A204.1 (cell line): ENCODE data around the gene LRRC4B.
A peak's percentile ranks its signal among the peaks of the same experiment; 100 is the strongest.
"Not testable (repeated sequence)": the region's sequence is repeated elsewhere in the genome, so short reads cannot be mapped to it uniquely, and the experiment has no call there.

ENCODE experiments used
- FAIRE-seq: peaks from 2 replicates; lab custom pipeline; 2012; peaks lifted over from hg19 to GRCh38; lab: Jason Lieb, UNC

LRRC4B gene

DNA sequence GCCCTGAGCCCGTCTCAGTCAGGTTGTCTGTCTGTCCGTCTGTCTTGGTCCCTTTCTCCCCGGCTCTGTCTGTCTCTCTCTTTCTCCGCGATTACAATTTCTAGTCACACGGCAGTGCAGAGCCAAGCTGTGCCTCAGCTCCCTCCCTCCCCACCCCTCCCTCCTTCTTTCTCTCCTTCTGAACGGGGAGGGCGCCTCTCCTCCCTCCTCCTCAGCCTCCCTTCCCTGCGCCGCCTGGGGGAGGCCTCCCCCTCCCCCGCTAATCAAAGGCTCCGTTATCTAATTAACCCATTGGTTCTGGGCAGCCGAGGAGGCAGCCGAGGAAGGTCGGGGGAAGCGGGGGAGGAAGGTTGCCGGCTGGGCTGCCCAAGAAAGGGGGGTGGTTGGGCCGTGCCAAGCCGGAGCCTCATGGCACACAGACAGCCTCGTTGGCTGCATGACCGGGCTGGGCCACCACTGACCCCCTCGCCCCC, 16.5 kb downstream of the LRRC4B start:
- FAIRE-seq = no peak

DNA sequence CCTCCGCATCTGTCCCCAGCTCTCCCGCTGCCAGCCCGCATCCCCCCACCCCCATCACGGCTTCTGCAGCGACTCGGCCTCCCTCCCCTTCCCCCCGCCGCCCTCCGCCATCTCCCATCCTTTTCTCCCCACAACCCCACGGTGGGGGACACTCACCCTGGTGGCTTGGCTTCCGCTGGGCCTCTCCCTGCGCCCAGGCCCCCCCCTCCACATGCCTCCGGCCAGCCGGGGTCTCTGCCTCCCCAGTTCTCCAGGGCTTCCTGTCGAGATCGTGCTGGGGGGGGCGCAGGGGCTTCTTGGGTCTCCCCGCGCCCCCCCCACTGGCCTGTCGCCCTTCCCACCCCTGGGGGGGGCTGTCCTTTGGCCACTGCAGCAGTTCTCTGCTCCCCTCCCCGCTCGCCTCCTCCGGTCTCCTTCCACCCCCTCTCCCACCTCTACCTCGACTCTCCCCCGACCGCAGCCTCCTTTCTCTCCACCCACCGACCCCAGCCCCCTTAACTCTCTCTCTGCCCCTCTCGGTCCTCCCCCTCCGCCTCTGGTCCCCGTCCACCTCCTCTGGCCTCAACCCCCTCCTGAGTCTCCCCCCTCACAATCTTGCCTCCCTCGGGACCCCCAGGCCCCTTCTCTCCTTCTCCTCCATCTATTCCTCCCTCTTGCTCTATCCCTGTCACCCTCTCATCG, 17.1 kb downstream of the LRRC4B start:
- no peak for FAIRE-seq

DNA sequence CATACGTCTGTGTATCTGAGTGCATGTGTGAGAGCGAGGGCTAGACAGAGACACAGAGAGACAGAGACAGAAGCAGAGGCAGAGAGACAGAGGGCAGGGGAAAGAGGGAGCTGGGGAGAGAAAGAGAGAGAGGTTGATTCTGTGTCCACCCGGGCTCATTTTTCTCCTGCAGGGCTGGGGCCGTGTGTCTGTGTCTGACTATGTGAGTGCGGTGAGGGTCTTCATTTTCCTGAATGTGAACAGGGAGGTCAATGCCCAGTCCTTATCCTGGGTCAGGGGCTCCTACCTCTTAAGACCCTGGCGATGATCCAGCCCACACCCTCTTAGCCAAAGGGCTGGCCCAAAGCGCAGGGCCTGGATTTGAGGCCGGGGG, 17.7 kb downstream of the LRRC4B start:
- no peak for FAIRE-seq

DNA sequence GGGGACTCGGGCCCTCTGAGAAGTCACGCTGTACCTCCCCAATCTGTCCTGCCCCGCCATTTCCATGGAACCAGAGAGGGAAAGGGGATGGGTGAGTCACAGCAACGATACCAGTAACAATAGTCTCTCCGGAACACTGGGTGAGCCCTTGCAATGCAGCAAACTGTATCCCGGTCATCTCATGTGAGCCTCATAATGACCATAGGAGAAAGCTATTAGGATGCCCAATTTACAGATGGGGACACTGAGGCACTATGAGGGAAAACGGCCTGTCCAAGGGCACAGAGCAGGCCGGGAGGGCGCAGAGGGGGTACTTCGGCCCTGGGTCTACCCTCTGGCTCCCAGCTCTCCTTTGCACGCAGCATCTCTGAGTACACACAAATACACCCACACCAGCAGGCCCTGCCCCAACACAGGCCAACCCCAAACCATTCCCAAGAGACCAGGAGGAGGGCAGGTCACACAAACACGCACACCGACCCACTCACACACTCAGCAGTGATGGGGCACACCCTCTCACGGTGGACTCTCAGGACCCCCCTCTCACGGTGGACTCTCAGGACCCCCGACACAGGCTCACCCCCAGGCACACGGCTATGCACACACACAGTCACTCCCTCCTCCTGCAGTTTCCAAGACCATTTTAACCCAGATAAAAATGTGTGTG, 18.2 kb downstream of the LRRC4B start:
- FAIRE-seq = no peak

DNA sequence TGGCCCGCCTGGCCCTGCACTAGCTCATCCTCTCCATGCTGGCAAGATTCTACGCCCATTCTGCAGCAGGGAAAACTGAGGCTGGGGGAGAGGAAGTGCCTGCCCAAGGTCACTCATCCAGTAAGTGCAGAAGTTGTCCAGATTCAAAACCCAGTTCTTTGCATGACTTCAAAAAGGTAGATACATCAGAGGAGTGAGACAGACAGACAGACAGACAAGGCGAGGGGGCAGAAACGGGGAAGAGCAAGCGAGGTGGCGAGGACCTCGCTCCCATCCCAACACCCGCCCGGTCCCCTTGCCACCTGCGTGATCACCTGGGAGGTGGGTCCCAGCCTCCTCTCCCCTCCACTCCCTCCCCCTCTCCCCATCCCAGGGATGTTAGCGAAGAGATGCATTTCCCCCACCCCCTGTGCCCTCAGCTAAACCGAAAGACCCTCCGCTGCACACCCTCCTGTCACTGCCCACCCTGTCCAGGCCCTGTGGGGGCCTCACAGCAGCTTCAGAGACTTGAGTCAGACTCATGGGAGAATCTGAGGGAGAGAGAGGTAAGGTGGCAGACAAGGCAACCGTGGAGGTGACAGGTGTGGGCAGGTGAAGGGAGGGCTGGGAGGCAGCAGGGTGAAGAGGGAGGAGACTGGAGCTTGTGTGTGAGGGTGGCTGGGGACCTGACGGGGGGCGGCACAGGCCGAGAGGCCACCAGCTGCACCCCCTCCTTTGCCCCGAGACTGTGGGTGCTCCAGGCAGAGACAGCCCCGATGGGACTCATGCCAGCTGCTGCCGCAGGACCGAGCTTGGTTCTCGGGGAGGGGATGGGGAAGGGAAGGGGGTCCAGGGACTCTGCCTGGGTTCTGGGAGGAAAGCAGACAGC, 18.9 kb downstream of the LRRC4B start:
- FAIRE-seq = no peak

DNA sequence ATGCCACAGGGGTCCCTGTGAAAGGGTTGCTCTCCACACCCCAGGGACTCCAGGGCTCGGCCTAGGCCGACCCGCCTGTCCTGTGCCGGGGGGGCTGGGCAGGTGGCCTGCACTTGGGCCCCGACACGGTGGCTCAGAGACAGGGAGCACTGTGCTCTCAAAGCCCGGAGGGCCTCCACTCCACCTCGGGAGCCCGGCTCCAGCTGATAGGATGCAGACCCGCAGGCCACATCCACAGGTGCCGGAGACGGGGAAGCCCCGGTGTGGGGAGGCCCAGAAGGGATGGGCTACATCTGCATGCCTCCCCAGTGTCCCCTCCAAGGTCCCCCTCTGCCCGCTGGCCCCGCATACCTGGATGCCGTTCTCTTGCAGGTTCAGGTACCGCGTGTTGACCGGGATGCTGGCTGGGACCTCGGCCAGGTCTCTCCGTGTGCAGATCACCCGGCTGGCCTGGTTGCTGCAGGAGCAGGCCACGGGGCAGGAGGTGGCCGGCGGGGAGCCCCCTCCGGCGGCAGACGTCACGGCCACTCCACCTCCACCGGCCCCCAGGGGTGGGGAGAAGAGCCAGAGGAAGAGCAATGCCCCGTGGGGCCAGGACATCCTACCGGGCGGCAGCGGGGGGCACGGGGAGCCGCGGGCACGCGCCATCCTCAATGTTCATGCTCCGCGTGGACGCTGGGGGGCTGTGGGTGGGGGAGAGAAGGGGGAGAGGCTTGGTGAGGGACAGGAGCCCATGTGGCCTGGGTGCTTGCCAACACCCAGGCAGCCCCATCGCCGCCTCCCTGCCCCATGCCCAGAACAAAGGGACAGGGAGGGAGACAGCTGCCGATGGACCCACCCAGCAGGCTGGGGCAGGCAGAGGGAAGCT, 19.8 kb downstream of the LRRC4B start:
- FAIRE-seq = no peak

DNA sequence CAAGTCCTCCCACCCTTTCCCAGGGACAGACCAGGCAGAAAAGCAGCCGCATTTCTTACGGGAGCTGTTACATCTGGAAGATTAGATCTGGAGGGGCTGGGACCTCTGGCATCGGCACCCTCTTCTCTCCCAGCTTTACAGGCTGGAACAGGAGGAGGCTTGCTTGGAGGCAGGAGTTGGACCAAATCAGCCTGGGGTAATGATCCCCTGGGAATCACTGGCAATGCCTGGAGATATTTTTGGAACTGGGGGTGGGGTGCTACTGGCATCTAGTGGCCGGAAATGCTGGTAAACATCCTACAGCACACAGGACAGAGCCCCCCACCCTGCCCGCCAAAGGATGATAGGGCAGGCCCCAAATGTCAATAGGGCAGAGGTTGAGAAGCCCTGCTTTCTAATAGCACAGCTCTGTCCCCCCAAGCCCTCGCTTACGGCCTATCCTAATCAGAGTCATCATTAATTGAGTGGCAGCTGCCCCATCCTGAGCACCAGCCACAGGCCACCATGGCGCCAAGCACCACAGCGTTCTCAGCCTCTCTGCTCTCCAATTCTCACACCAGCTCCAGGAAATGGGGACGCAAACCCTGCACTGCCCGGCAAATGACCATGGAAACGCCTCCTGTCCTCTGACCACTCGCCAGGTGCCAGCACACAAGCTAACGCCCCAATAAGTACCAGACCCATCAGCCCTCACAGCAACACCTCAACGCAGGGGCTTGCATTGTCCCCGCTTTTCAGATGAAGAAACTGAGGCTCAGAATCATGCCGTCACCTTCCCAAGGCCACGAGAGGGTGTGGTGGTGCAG, 20.6 kb downstream of the LRRC4B start:
- FAIRE-seq = no peak

DNA sequence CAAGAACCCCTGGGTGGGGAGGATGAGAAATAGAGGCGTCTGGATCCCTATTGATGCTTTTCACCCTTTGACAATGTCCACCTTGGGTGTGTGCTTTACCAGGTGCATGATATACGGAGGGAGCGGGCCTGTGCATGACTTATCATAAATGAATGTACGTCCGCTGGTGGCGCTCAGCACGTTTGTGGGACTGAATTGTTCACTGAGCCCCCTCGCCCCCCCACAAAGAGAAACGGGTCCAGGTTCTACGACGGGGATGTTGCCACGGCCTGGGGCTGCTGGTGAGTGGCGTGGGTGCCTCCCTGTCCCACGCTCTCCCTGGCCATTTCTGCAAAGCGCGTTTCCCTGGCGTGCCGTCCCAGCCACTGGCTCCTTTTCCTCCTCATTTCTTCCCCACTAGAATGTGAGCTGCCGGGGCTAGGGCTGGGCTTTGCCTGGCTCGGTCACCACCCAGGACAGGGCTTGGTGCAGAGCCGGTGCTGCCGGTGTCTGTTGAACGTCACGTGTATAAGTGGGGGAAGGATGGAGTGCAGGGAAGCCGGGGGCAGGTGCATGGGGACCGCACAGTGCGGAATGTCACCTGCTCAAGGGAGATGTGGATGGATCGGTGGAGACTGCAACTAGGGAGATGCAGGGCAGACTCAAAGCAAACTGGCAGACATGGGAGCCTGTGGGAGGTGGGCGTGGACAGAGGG, 21.6 kb downstream of the LRRC4B start:
- FAIRE-seq = no peak

DNA sequence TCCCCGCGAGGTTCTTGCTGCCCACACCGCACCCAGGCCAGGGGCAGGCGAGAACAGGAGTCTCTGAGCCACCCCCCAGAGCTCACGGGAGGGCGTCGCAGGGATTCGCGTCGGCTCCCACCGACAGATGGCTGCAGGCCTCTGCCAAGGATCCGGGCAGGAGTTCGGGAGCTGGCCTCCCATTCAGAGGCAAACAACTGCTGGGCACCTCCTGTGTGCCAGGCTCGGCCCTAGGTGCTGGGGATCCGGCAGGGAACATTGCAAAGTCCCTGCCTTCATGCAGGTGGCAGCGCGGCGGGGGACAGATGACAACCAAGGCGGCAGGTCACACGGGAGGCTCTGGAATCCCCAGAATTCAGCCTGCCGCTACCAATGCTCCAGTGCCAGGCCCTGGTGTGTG, 25.3 kb downstream of the LRRC4B start:
- FAIRE-seq = no peak

DNA sequence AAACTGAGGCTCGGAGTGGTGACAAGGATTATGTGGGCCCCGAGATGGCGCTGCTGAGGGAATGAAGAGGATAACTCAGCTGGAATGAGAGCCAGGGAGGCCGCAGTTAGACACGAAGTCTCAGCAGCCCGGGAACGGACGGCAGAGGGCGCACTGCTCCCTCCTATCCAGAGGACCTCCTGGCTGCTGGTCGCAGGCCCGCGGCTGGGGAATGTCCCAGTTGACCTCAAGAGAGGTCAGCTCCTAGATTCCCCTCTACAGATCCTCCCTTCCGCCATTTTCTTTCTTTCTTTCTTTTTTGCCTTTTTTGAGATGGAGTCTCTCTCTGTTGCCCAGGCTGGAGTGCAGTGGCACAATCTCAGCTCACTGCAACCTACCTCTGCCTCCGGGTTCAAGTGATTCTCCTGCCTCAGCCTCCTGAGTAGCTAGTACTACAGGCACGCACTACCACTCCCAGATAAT, 30.4 kb downstream of the LRRC4B start:
- FAIRE-seq = peak; percentile 66

DNA sequence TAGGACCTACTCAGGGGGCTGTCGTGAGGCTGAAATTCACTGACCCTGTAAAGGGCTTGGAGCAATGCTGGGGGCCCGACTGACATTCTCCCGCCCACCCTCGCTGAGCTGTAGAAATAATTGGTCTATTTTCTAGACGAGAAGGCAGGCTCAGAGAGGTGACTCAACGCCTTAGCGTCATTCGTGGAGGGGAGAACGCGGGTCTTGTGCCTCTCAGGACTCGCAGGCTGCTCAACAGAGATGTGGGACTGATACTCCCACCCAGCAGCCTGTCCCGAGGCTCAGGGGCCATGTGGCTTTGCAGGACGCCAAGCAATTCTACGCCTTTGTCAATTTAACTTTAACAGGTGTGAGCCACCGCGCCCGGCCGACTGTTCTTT, 30.9 kb downstream of the LRRC4B start:
- FAIRE-seq = no peak

DNA sequence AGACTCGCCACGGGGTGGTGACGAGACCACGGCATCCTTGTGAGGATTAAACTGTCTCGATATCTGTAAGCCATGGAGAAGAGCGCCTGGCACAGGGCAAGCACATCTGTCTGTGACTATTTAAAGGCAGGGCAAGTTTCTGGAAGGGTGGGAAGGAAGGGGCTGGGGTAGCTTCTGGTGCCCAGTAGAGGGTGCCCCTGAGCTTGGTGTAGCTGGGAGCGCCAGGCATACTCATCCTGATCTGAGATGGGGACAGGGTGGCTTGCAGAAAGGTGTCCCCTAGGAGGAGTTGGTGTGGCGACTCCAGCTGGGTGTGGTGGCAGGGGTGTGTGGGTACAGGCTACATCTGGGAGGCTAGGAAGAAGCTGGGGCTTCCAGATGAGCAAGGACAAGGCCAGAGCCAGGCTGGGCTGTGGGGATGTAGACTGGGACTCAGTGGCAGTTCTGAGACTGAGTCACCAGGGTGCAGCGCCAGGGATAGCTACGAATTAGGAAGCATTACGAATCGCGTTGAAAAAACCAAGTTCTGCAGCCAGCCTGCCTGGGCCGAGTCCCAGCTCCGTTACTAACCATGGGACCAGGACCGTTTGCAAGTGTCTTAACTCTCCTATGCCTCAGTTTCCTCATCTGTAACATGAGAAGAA, 31.5 kb downstream of the LRRC4B start:
- no peak for FAIRE-seq

DNA sequence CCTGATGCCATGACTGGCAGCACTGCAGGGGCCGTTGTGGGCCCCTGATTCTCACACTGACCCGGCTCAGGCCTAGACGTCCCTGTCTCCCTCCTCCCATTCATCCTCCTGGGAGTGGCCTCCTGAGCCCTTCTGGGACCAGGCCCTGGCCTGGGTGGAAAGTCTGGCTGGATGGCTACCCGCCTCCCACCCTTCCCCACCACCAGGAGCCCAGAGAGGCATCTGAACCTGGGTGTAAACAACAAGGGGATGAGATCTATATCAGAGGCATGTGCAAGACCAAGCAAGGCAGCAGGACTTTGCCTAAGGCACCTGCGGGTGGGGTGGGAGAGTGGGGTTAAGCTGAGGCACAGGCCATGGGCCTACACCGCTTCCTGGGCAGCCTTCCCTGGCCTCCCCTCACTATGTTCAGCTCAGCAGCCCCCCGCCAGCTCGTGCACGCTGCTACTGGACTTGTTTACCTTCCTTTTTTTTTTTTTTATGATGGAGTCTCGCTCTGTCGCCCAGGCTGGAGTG, 32.5 kb downstream of the LRRC4B start:
- FAIRE-seq = no peak

DNA sequence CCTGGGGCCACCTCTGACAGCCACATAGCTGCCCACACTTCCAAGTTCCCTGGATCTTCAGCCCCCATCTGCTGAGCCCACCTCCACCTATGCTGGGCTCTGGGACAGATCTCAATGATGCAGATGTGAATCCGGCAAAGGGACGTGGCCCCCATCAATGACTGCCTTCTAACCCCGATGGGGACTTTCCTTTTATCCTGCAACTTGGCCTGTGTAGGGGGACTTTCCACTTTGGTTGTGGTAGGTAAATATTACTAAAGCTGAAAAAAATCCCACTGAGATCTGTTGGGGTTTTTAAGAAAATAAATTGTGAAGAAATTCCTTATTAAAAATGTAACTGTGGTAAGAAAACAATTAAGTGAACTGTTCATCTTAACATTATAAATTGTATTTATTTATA, 33.8 kb downstream of the LRRC4B start:
- no peak for FAIRE-seq

DNA sequence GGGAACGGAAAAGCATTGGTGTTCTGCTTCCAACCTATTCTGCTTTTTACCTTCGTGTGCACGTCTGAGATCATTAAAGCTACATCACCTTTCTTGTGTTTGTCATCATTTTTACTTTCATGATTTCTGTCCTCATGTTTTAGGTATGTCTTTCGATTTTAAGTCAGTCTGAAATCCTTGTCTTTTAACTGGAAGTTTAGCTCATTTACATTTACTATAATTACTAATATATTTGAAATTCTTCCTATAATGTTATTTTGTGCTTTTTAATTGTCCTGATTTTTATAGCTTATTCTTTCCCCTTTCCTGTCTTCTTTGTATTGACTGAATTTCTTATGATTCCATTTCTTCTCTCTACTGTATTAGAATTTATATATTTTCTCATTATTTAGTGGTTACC, 35.3 kb downstream of the LRRC4B start:
- FAIRE-seq = no peak

DNA sequence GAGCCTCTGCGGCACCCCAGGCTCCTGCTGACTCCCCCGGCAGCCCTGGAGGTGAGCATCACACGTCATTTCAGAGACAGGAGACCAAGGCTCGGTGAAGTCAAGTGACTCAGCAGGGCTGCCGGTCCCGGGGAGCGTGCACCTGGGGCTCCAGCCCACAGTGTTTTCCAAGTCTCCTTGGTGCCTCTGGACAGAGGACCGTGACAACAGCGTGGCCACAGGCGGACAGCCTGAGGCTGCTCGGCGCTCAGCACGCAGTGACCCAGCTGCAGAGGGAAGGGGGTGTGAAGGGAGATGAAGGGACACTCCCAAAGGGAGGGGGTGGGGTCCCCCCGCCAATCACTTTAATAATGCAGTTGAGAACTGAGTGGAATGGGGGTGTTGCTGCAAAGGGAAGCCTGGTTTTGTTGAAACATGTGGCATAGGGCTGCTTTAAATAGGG, 37.0 kb downstream of the LRRC4B start:
- FAIRE-seq = no peak

DNA sequence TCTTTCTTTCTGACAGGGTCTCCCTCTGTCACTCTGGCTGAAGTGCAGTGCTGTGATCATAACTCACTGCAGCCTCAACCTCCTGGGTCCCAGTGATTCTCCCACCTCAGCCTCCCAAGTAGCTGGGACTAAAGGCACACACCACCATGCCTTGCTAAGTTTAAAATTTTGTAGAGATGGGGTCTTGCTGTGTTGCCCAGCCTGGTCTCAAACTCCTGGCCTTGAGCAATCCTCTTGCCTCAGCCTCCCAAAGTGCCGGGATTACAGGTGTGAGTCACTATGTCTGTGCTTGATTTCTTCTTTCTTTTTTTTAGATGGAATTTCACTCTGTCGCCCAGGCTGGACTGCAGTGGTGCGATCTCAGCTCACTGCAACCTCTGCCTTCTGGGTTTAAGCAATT, 40.2 kb downstream of the LRRC4B start:
- not testable (repeated sequence) for FAIRE-seq

DNA sequence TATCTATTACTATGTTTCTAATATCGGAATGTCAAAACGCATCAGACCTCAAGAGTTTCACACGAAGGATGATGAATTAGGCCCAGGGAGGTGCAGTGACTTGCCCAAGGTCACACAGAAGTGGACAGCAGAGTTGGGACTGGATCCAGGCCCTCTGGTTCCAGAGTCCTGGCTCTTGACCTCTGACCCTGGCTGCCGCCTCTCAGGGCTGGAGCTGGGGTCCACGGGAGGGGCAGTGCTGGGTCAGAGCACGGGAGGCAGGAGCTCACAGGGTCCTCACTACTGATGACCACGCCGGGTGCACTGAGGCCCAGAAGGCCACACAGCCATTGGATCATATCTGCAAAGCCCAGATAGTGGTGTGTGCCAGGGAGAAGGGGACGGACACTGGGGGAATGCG, 45.4 kb downstream of the LRRC4B start:
- no peak for FAIRE-seq

DNA sequence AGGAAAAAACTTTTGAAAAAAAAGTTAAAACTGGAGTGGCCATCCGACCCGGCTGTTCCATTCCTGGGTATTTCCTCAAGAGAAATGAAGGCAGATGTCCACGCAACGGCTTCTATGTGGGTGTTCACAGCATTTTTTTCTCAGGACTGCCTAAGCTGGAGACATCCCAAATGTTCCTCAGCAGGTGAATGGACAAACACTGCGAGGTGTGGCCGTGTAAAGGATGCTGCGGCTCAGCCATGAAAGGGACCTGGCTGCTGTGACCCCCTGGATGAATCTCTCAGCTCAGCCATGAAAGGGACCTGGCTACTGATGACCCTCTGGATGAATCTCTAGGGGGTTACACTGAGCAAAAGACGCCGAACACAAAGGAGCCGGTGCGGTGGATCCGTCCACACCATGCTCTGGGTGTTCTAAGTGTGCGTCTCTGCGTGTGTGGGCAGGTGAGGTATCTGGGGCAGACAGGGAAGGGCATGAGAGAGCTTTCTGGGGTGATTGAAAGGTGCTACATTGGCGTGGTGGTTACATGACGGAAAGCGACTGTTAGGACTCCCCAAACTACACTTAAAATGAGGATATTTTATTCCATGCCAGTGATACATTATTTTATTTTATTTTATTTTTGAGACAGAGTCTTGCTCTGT, 47.3 kb downstream of the LRRC4B start:
- FAIRE-seq = no peak
